TTC549 (cell line): ENCODE results near the gene RNF167.

Experiments used
- FAIRE-seq: peaks from 2 replicates; lab custom pipeline; 2012; peaks lifted over from hg19 to GRCh38; lab: Jason Lieb, UNC

Gene RNF167

GRCh38 chr17:4938688-4939545 is 1.2 kb upstream of the RNF167 start:
- no peak for FAIRE-seq

- FAIRE-seq: no peak
These were observed 597 bp upstream of the RNF167 start for GRCh38 chr17:4939546-4939795.

- no peak for FAIRE-seq
These were observed 669 bp downstream of the RNF167 start for GRCh38 chr17:4940555-4941318.

GRCh38 chr17:4941319-4941610 is 1.2 kb downstream of the RNF167 start:
- FAIRE-seq: no peak

GRCh38 chr17:4942760-4943508 is 2.9 kb downstream of the RNF167 start:
- FAIRE-seq: no peak

- FAIRE-seq: no peak
These were observed 4.1 kb downstream of the RNF167 start for GRCh38 chr17:4944163-4944553.

DNA sequence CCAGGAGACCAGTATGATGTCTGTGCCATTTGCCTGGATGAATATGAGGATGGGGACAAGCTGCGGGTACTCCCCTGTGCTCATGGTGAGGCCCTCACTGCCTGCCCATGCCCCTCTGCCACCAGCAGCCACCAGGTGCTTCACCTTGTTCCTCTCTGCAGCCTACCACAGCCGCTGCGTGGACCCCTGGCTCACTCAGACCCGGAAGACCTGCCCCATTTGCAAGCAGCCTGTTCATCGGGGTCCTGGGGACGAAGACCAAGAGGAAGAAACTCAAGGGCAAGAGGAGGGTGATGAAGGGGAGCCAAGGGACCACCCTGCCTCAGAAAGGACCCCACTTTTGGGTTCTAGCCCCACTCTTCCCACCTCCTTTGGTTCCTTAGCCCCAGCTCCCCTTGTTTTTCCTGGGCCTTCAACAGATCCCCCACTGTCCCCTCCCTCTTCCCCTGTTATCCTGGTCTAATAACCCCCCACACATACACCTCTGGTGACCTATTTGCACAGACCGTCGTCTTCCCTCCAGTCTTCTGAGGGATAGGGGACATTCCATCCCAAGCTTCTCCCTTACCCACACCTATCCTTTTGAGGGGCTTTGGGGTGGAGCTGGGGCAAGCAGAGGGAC is 4.6 kb downstream of the RNF167 start:
- no peak for FAIRE-seq

DNA sequence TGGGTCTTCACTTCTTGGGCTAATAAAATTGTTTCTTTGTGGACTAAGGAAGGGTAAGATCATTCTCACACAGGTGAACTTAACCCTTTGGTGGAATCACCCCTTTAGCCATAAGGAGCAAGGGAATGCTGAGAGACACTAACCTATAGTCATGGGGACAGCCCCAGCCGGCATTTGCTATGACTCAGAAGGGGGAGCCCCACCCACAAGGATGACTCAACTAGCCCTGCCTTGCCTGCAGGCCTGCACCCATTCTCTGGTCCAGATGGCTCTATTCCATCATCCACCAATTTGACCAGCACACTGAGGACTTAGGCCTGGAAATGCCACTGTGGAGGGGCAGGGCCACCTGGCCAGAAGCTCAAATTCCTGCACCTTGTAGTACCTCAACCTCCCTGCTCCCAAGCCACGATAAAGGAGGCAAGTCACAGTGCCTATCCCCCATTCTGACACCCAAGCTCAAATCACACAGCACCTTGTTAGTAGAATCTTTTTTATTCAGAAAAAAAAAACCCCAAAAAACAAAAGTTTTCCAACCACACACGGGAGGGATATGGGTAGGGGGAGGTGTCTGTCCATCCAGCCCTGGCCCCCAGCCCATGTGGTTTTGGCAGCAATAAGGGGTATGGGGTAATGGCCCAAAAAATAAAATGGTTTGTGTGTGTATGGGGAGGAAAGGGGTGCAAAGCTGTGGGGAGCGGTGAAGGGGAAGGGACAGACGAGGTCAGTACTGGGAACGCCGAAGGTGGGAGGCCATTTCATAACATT is 5.3 kb downstream of the RNF167 start:
- FAIRE-seq: no peak

DNA sequence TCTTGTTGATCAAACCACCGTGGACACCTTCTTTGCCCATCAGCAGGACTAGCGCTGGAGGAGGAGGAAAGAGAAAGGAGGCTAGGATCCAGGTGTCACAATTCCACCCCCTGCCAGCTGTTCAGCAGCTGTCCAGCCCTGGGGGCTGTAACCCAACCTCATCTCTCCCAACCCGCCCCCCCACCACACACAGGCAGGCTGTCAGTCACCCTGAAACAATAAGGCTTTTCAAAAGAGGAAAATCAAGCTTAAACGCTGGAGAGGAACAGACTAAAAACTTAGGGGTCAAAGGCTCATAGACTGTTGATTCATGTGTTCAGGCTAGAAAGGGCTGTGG is 5.8 kb downstream of the RNF167 start:
- no peak for FAIRE-seq

- FAIRE-seq: no peak
These were observed 6.4 kb downstream of the RNF167 start for GRCh38 chr17:4946312-4946976.

- no peak for FAIRE-seq
These were observed 6.9 kb downstream of the RNF167 start for GRCh38 chr17:4947010-4947410.

GRCh38 chr17:4947411-4948165 is 7.5 kb downstream of the RNF167 start:
- no peak for FAIRE-seq

DNA sequence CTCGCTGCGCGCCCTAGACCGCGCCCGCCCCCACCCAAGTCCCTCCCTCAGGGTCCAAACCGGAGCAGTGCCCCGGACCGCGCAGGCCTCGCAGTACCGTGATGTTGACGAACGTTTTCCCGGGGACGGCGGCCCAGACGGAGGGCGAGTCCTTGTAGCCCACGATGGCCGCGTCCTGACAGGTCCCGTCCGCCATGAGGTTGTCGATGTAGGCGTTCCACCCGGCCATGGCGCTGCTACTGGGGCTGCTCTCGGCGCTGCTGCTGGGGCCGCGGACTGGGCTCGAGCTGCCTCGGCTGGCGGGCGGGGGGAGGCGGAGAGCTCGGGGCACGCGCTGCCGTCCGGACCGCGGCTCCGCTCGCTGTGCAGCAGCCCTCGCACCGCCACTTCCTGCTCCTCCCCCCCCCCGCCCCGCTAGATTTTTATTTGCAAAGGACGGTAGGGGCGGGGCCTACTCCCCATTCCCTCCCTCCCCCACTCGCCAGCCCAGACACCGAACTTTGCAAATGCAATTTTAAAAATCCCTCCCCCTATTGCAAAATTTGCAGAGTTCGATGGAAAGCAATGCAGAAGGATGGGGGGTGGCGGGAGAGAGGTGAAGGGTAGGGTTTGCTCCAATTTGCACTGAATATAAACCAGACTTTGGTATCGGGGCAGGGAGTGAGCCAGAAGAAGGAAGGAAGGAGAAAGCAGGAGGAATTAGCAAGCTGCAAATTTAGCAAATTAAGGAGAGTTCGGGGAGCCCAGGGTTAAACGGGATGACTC is 8.3 kb downstream of the RNF167 start, which contains the start of gene PFN1:
Gene PFN1, minus strand, starts transcription at position 365 of the 765 bp plus-strand sequence. Its CDS starts 136 bp downstream, at position 229.
- FAIRE-seq: no peak

- no peak for FAIRE-seq
These were observed 8.9 kb downstream of the RNF167 start for GRCh38 chr17:4948931-4949320.

- no peak for FAIRE-seq
These were observed 9.4 kb downstream of the RNF167 start for GRCh38 chr17:4949321-4950074.

DNA sequence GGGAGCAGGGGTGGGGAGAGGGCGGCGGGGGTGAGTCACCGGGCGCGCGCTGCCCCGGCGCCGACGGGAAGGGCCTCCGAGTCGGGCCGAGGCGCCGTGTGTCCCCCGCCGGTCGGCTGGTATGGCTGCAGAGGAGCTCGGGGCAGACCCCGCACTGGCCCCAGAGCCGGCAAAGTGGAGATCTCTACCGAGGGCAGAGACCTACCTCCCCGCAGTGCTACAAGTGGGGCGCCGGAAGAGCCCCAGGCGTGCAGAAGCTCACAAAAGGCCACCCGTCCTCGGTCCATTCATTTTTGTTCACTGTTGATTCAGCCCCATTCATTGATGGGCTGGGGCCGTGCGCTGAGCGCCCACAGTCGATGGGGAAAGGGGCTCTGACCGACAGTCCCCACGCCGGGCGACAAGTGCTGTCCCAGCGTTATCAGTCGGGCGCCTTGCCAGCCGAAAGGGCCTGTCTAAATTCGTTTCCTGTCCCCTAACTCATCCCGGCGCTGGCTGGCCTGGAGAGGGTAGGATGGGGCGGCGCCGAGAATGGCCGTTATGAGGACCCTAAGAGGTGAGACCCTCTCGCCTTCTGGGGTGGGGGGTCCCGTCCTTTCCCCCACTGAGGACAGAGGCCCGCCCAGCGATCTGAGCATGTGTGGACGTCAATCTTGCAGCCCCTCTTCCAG is 10.1 kb downstream of the RNF167 start:
- no peak for FAIRE-seq

DNA sequence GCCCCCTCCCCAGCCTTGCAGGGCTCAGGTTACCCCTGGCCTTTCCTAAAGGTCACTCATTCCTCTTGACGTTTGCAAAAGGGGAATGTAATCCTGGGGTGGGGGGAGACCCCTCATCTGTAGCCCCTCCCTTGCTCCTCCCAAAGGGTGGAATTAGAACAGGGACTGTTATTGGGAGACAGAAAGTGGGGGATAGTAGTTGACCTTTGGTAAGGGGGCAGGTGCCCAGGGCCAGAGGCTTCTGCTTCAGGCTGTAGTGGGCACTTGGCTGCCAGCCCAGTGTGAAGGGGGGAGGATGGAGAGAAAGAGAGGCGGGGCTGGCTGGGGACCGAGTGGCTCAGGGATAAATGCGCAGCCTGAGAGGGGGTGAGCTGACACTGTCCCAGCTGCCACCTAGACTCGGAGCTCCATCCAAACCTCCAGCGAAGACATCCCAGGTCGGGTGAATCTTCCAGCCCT is 10.7 kb downstream of the RNF167 start, which contains the start of gene ENO3:
Gene ENO3, plus strand, starts transcription at position 374 of the 459 bp plus-strand sequence. CDS start 711 bp downstream, outside the sequence.
- no peak for FAIRE-seq

DNA sequence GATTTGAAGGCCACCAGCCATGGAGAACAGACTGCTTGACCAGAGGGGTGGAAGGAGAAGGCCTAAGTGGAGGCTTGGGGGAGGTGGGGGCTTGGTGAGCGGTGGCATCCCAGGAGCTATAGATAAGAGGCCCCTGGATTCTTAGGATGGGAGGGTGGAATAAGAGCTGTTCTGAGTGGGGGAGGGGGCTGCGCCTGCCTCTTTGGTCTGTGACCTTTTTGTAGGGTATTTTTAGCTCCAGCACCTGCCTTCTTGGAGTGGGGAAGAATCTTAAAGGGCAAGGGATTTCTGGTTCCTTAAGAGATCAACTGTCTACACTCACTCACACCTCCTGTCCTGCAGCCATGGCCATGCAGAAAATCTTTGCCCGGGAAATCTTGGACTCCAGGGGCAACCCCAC is 11.4 kb downstream of the RNF167 start:
- FAIRE-seq: no peak
